Upper lobe of left lung (tissue), 4 donors: ENCODE results near the gene LRRC3C.

Source experiments
- CTCF ChIP-seq, 6 experiments: fragments of 450-650 bp in 4 of 6; fragments of 200-600 bp in 2 of 6; sonication (generic) in 2 of 6; IDR thresholded peaks; one replicate each; pipeline ENCODE4 v1.5.1; 2016 to 2019; ENCODE audit warnings: antibody characterized with exemption in 6 of 6
- EP300 ChIP-seq, 4 donors: sonication (generic); formaldehyde crosslinking; IDR thresholded peaks; one replicate each; pipeline ENCODE4 v1.5.1; 2017; ENCODE audit warnings: antibody characterized with exemption in 4 of 4, control low read depth in 2 of 4
- POLR2A ChIP-seq, 4 donors: fragments of 450-650 bp; IDR thresholded peaks; one replicate each; pipeline ENCODE4 v1.5.1; 2016 to 2017; ENCODE audit warnings: antibody characterized with exemption in 4 of 4, mild to moderate bottlenecking in 2 of 4
- POLR2AphosphoS5 ChIP-seq, 2 donors: sonication (generic); formaldehyde crosslinking; IDR thresholded peaks; one replicate each; pipeline ENCODE4 v1.5.1; 2017; ENCODE audit warnings: antibody characterized with exemption in 2 of 2

- TF ChIP-seq CTCF (IDR thresholded peaks at IDR 0.05) (no peak), POLR2A (IDR thresholded peaks at IDR 0.05) (peak in 1 of 4 donors; percentile 31), EP300 (IDR thresholded peaks at IDR 0.05) (peak in 3 of 4 donors; percentile 46 to 86 (median 54)), POLR2AphosphoS5 (IDR thresholded peaks at IDR 0.05) (peak; percentile 15 to 18)
Observed at GRCh38 chr17:39949028-39949427, 21.5 kb downstream of the LRRC3C start.
